HG03064 (cell line): ENCODE results near the gene ZNF490.
"Not testable (repeated sequence)": the region's sequence is repeated elsewhere in the genome, so short reads cannot be mapped to it uniquely, and the experiment has no call there.

Experiments used
- ATAC-seq: cut with Tn5 transposase; IDR thresholded peaks from one replicate; pipeline ENCODE4 v1.9.1; 2021; ENCODE audit warnings: low read depth; ENCODE audit not compliant: unreplicated experiment

ZNF490 gene

DNA sequence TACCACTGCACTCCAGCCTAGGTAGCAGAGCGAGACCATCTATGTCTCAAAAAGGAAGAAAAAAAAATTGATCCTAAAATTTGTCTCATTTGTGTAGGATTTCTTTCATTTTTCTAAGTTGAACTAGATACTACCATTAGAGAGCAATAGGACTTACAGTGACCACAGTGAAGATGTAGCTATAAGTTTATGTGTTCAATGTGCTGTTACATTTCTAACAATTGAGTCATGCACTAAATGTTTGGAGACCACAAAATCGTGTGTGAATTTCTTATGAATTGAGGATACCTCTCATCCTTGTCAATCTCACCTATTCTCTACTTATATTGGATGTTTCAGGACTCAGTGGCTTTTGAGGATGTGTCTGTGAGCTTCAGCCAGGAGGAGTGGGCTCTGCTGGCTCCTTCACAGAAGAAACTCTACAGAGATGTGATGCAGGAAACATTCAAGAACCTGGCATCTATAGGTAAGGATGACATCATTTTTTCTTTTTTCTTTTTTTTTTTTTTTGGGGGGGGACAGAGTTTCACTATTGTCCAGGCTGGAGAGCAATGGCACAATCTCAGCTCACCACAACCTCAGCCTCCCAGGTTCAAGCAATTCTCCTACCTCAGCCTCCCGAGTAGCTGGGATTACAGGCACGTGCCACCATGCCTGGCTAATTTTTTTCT, 12.9 kb upstream of the ZNF490 start:
- no peak for ATAC-seq

DNA sequence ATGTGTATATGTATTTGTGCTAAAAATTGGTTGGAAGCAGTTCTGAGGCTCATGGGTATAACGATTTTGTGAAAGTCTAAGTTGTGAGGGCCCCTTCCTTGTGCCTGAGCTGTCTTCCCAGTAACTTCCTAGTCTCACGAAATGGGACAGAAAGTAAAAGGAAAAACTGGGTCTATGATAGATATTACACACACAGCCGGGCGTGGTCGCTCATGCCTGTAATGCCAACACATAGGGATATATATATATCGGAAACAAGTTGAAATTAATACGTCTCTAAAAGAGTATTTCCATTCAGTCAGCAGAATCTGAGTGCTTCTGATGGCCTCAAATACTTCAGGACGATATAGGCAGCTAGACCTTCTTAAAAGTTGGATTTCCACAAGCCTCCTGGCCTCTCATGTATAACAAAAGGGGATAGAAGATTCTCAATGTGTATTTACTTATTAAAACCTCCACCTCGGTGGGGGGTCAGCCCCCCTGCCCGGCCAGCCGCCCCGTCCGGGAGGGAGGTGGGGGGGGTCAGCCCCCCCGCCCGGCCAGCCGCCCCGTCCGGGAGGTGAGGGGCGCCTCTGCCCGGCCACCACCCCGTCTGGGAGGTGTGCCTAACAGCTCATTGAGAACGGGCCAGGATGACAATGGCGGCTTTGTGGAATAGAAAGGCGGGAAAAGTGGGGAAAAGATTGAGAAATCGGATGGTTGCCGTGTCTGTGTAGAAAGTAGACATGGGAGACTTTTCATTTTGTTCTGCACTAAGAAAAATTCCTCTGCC, 10.8 kb upstream of the ZNF490 start:
- not testable (repeated sequence) for ATAC-seq

DNA sequence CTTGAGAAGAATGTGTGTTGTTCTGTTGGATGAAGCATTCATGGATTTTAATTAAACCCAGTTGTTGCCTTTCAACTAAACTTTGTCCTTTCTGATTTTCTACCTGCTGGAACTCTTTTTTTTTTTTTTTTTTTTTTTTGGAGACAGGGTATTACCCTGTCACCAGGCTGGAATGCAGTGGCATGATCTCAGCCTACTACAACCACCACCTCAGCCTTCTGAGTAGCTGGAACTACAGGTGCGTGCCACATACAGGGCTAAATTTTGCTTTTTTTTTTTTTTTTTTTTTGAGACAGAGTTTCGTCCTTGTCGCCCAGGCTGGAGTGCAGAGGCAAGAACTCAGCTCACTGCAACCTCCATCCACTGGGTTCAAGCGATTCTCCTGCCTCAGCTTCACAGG, 7.0 kb upstream of the ZNF490 start:
- no peak for ATAC-seq

DNA sequence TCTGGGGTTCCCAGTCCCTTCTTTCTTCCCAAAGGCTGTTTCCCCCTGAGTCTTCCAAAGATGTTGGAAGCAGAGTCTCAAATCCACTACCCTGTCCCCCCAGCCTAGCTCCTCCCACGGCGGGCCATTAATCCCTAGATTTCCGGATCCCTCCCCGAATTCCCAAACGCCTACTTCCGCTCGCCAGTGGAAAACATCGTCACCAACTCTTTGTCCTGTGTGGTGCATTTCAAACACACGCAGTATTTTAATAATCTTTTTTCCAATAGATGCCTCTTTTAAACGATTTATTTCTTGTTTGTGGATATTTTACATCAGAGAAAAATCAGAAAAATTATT, 717 bp upstream of the ZNF490 start:
- no peak for ATAC-seq

DNA sequence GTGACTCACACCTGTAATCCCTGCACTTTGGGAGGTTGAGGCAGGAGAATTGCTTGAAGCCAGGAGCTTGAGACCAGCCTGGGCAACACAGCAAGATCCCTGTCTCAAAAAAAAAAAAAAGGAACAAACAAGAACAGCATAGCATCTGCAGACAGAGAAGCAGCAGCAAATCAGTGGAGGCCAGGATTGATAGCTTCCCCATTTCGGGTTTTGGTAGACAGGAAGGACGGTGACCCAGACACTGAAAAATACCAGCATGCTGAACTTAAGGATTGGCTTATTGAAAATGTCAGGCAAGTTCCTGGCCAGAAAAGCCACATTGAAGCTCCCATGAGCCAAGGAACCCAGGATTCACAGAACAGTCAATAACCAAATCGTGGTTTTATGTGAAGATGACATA, 3.0 kb downstream of the ZNF490 start:
- ATAC-seq: no peak

DNA sequence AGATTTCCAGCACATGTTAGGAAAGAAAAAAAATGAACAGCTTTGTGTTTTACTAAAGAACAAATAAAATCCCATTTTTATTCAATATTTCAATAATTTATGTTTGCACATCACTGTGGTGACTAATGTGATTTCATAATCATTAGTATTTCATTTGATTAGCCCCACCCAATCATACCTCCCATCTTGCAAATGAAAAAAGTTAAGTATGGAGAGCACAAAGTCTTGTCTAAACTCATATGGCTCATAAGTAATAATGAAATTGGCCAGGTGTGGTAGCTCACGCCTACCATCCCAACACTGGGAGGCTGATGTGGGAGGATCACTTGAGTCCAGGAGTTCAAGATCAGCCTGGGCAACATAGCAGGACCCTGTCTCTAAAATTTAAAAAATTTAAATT, 3.8 kb downstream of the ZNF490 start:
- ATAC-seq: no peak

DNA sequence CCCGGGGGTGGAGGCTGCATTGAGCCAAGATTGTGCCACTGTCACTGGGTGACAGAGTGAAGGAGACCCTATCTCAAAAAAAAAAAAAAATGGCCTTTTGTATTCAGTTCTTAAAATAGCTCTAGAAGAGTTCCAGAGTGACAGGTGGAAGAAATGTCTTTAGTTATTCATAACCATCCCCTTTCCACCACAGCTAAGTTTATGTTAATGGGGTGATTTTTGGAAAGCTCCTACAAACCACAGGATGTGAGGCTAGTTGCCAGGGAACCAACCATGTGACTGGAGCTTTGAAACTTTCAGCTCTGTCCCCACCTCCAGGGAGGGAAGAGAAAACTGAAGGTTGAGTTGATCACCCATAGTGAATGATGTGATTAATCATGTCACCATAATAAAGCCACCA, 6.9 kb downstream of the ZNF490 start:
- no peak for ATAC-seq

DNA sequence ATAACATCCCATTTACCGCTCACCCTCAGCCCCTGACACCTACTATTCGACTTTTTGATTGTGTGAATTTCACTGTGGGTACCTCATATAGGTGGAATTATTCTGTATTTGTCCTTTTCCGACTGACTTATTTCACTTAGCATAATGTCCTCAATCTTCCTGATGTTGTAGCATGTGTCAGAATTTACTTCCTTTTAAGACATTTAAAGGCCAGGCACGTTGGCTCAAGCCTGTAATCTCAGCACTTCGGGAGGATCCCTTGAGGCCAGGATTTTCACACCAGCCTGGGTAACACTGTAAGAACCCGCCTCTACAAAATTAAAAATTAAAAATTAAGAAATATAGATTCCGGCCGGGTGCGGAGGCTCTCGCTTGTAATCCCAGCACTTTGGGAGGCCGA, 13.0 kb downstream of the ZNF490 start:
- no peak for ATAC-seq

DNA sequence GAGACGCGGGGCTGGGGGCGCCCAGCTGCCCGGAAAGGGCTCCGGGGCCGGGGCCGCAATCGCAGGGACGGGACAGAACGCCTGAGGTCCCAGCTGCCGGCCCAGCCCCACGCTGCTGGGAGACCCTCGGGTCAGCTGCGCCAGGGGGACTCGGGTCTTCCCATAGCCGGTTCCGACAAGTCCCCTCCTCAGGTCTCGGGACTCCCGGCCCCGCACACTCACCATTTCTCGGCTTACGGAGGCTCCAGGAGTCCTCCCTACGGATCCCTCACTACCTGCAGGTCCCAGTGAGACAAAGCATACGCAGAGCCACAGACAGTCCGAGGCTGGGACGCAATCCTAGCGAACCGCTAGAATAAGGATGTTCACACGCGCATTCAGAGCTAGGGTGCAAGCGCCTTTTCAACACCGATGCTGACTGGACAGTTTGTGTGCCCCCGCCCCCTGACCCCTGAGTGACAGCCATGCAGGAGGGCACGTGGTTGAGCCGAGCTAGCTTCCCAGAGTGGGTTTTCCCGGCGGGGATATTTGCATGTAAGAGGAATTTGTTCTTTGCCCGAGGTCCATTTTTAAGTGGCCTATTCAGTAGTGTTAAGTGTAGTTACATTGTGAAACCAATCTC, 13.6 kb downstream of the ZNF490 start:
- no peak for ATAC-seq

DNA sequence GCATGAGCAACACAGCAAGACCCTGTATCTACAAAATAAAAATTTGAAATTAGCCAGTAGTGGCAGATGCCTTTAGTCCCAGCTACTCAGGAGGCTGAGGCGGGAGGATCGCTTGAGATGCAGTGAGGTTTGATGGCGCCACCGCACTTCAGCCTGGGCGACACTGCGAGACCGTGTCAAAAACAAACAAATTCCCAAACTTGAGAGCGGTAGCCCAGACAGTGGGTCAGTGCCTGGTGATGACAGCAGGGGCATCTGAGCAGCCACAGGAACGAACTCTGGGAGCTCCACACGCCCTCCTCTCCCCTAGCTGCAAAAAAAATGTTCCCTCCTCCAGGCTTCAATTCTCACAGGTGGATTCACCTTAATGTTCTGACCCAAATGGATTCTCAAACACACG, 14.1 kb downstream of the ZNF490 start:
- no peak for ATAC-seq

DNA sequence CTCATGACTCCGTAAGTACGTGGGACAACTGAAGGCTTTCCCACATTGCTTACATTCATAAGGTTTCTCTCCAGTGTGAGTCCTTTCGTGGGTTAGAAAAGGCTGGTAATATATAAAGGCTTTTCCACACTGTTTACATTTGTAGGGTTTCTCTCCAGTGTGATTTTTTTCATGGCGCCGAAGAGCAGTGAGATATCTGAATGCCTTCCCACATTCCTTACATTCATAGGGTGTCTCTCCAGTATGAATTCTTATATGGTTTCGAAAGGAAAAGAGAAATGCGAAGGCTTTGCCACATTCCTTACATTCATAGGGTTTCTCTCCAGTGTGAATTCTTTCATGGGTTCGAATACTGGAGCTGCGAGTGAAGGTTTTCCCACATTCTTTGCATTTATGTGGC, 29.5 kb downstream of the ZNF490 start:
- ATAC-seq: no peak

DNA sequence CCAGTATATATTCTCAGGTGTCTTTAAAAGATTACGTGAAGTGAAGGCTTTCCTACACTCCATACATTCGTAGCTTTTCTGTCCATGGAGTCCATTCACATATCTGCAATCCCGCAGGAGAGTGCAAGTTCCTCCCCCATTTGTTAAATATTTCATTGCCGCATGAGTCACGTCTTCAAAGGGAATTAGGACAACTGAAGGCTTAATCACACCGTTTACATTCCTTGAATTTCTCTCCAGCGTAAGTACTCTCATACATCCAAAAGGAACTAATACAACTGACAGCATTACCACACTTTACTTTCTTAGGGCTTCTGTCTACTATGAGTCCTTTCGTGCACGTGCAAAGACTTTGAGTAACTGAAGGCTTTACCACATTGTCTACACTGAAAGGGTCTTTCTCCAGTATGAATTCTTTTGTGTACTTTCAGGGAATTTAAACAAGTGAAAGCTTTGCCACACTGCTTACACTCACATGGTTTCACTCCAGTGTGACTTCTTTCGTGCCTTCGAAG, 30.4 kb downstream of the ZNF490 start:
- no peak for ATAC-seq

DNA sequence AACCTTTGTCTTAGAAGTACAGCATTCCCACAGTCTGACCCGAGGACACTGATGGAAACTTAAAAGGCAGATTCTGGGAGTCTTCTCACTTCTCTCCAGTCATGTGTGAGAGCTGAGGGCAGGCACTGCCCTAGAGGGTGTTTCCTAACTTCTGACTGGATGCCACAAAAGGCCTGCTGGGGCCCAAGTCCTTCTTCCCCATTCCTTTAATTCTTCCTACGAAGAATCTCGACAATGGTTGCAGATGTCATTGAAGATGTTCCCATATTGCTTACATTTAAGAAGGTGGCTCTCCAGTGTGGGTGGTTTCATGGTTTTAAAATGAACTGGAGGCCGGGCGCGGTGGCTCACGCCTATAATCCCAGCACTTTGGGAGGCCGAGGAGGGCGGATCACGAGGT, 32.0 kb downstream of the ZNF490 start:
- ATAC-seq: no peak

DNA sequence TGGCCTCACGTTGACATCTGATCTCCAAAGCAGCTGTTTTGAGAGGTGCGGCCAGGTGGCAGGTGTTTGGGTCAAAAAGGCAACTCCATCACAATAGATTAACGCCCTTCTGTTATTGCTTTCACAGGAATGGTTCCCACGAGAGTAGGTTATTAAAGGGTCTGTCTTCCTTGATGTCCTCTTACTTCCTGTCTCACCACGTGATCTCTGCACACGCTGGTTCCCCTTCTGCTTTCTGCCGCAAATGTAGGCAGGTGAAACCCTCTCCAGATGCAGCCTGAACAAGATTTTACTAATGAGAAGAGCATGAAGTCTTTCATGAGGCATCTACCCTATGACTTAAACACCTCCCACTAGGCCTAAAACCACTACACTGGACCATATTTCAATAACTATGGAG, 36.6 kb downstream of the ZNF490 start:
- no peak for ATAC-seq

DNA sequence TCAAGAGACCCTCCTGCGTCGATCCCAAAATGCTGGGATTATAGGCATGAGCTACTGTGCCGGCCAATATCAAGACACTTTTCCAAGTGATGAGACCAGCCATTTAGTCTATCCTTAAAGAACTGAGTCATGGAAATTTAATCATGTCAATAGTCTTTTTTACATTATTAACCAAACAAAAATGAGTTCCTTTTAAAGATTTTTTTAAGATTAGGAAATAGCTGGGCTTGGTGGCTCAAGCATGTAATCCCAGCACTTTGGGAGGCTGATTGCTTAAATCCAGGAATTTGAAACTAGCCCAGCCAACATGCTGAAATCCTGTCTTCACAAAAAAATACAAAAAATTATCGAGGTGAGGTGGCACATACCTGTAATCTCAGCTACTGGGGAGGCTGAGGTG, 42.7 kb downstream of the ZNF490 start:
- ATAC-seq: no peak

DNA sequence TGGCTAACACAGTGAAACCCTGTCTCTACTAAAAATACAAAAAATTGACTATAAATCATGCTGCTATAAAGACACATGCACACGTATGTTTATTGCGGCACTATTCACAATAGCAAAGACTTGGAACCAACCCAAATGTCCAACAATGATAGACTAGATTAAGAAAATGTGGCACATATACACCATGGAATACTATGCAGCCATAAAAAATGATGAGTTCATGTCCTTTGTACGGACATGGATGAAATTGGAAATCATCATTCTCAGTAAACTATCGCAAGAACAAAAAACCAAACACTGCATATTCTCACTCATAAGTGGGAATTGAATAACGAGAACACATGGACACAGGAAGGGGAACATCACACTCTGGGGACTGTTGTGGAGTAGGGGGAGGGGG, 44.2 kb downstream of the ZNF490 start:
- ATAC-seq: not testable (repeated sequence)

DNA sequence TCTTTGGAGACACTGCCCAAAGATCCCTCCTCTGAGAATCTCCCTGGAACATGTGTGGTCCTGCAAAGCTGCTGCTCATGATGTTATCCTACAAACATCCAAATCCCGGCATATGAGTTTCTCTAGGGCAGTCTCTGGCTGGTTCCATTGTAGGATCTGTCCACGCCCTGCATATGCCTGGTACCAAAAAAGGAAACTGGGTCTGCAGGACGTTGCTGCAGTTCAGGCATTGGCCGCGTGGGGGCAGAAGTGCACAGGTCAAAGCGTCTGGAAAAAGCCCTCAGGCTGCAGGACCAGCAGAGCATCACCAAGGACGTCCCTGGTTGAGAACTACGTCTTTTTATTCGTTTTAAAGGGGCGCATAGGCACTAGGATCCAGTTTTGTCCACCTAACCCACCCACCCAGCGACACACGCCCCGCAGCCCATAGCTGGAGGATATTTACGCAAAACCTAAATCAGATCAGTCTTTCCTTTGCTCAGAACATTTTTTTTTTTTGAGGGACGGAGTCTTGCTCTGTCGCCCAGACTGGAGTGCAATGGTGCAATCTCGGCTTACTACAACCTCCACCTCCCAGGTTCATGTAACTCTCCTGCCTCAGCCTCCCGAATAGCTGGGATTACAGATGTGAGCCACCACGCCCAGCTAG, 46.5 kb downstream of the ZNF490 start:
- no peak for ATAC-seq

DNA sequence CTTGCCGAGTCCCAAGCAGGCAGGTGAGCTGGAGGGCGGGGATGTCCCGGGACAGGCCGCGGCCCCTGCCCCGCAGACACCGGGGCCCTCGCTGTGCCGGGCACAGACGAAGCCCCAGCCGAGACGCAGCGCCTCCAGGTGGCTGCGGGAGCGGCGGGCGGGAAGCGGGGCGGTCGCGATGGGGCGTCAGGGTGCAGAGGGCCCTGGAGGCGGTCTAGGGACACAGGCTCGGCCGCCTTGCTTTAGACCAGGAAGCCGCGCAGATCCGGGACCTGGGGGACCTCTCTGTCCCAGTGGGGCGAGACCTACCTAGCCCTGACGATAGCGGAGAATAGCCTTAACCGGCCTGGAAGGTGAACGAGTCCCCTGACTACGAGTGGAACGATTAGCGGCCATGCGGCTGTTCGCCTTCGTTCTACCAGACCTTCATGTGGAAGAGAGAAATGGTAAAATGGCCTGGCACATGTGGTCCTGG, 55.1 kb downstream of the ZNF490 start:
- no peak for ATAC-seq

DNA sequence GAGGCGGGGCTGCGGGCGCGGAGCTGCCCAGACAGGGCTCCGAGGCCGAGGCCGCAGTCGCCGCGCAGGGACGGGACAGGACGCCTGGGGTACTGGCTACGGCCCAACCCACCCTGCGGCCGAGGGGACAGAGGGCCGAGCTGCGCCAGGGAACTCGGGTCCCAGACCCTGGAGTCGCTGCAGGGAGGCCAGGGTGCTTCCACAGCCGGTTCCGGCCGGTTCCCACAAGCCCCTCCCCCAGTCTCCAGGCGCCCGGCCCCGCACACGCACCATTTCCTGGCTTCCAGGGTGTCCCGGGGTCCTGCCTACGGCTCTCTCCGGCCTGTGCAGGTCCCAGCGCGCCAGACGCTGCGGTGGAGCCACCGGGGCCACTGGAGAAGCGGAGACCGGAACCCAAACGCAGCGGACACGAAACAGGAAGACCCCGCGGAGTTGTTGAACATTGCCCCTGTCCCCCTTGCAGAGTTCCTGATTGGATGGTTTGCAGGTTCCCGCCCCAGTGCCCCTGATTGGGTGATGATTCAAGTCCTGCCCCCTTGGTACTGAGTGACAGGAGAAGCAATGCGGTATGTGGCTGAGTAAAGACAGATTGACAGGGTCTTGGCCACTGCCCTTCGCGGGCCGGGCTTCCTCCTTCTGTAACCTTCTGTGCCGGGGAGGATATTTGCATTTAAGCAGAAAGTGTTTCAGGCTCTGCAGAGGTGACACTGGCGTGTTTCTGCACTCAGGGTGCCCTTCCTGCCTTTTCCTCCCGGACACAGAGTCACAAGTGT, 59.4 kb downstream of the ZNF490 start, which contains the start of gene ZNF564:
TSS of gene ZNF564 (minus strand) at position 423 of the 773 bp plus-strand sequence. CDS start at position 273, 150 bp downstream.
- peak; percentile 93 for ATAC-seq

DNA sequence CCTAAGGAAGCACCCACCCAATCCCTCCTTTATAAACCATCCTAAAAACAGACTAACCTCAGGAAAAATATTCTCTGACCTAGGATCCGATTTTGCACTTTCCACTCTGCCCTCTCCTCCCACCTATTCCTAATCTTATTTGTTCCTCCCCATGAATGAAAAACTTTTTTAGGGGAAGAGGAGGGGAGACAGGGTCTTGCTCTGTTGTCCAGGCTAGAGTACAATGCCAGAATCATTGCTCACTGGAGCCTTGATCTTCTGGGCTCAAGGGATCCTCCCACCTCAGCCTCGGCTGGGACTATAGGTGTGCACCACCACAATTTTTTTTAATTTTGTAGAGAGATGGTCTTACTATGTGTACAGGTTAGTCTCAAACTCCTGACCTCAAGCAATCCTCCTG, 63.7 kb downstream of the ZNF490 start:
- ATAC-seq: no peak
